NCI-H1694 (cell line): ENCODE results near the gene ATF3.
"Not testable (repeated sequence)": the region's sequence is repeated elsewhere in the genome, so short reads cannot be mapped to it uniquely, and the experiment has no call there.

Experiments
- DNase-seq: peaks from one replicate; lab custom pipeline; 2025; lab: John Stamatoyannopoulos, UW

The ATF3 gene

GRCh38 chr1:212651521-212651920 is 43.0 kb downstream of the ATF3 start:
- no peak for DNase-seq

- DNase-seq = no peak
These were observed 43.4 kb downstream of the ATF3 start for GRCh38 chr1:212651977-212652376.

- DNase-seq = no peak
These were observed 44.0 kb downstream of the ATF3 start for GRCh38 chr1:212652609-212653008.

- DNase-seq = no peak
These were observed 47.3 kb downstream of the ATF3 start for GRCh38 chr1:212655668-212656440.

DNA sequence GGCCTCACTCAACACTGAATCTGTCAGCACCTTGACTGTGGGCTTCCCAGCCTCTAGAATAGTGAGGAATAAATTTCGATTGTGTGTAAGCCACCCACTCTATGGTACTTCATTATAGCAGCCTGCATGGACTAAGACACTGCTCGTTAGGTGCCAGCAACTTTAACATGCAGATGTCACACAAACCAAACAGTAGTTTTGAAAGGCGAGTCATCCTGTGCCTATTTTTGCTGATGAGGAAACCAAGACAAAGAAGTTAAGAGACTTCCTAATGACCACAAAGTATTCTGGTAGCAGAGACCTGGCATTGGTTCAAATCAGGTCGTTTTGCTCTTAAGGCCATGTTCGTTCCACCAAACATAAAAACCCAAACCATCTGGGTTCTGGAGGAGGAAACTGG is 48.2 kb downstream of the ATF3 start:
- no peak for DNase-seq

GRCh38 chr1:212658250-212658649 is 49.7 kb downstream of the ATF3 start:
- DNase-seq = not testable (repeated sequence)

DNA sequence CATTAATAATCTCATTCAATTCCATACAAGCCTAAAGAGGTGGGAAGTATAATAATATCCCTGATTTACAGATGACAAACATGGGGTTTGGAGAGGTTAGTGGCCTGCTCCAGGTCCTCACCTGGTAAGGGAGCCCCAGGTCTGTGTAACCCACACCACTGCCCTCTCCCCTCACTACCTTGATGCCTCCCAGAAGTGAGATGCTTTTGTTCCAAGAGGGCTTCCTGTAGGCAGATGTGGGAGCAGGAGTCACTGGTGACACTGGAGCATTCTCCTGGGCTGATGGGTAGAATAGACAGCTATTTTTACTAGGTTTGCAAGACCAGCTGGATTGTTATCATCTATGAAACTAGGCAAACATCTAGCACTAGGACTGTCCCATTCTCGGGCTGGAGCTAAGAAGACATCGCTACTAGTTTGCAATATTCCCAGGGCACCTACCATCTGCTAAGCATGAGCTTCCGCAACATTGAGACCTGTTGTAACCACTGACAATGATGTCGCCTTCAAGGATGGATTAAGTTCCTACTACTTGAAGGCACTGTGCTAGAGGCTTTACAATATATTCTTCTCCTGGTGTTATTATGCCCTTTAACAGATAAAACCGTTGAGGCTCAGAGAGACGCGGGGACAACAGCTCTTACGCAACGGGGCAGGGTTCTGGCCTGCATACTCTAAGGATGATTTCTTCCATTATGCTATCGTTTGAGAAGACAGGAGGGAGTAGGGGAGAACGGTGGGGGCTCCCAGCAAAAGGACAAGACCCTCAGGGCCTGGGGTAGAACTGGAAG is 56.0 kb downstream of the ATF3 start:
- no peak for DNase-seq

GRCh38 chr1:212665241-212666115 is 56.9 kb downstream of the ATF3 start:
- peak; percentile 68 for DNase-seq

DNA sequence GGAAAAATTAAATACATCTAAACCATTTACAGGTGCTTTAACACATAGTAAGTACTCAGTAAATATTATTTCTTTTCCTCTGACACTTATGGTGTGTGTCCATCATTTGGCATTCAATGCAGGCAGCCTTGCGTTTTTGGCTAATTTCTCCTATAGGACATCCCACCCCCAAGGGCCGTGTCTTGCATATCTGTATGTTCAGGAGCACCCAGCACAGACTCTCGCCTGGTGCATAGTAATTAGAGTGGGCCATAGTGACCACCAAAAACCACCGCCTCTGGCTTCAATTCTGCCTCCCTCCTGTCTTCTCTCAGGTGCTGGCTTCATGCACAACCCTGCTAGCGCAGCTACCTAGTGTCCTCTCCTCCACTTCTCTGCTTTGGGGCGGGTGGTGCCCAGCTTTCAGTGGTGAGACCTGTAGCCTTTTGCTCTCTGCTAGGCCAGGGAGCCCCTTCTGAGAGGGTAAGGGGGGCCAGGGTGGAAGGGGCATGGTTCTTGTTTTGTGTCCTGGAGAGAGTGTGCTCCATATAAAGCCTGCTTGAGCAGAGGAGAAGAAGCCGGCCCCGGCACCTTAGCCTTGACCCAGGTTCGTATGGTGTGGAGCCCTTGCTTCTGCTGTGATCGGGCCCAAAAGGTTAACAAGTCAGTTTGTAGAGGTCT is 57.7 kb downstream of the ATF3 start:
- DNase-seq = no peak

- peak; percentile 68 for DNase-seq
These were observed 58.9 kb downstream of the ATF3 start for GRCh38 chr1:212667223-212668139.

DNA sequence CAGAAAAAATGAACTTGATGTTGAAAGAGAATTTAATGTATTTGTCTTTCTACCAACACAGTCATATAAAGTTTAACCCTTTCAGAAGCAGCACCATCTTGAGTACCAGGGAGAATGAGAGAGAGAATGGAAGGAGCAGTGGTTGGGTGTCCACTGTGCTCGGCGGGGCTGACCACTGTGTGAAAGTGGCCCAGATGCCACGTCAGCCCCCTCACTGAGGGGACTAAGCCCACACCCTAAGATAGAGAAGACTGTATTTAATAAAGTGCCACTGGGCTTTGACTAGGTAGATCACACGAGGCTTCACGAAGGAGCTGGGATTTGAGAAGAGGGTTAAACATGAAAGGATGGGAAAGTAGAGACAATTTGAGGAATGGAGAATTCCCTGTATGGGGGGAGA is 59.9 kb downstream of the ATF3 start:
- no peak for DNase-seq

GRCh38 chr1:212669102-212669501 is 60.5 kb downstream of the ATF3 start:
- DNase-seq = no peak

DNA sequence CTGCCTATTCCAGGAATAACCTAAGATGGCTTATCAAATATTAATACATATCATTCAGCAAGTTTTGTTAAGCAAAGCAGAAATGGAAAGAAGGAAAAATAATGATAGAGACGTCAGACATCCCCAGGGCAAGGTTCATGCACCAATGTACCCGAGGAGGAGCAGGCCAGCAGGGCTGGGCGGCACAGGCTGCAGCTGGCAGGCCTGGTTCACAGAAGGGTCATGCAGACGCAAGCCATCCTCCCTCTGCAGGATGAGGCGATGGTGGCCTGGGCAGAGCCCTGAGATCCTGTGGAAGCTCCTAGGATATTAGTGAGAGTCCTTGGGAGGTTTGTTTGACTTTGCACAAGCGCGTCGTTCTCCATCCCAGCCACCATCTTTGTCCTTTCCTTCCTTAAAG is 61.0 kb downstream of the ATF3 start:
- DNase-seq = no peak

DNA sequence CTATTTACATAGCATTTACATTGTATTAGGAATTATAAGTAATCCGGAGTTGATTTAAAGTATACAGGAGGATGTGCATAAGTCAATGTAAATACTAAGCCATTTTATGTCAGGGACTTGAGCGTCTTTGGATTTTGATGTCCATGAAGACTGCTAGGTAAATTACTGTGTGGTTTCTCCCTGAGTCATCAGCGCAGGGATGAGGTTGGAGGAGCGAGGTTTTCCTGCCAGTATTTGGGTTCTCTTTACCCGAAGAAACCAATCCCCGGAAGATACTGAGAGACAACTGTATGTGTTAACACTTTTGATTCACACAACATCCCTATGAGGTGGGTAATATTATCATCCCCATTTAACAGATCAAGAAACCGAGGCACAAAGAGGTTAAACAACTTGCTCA is 61.7 kb downstream of the ATF3 start:
- no peak for DNase-seq
